Measurements from ENCODE around the gene PTPN23. TPM values are rescaled to one million over a fixed set of nuclear protein-coding genes. Genes with fewer than 3 reads are reported as not detected.

Gene PTPN23
- total and polyA plus RNA-seq, 9 of the 15 experiments (the other 6 are each of a cell fraction or from before 2014, with no cell fraction given), result 0.41 to 58.7 (median 7.2) TPM

- TF ChIP-seq SIRT6 (IDR thresholded peaks at IDR 0.05; ENCODE audit: low read depth, low read length) (no peak), TRIM28 (IDR thresholded peaks at IDR 0.05) (0 out of 2 replicates have a peak, but pooled peaks have one; percentile 18), ZSCAN29 (IDR thresholded peaks at IDR 0.05) (peak; percentile 59; the same call in 1 of the 2 replicates), TGIF2 (CRISPR knock-in tag; IDR thresholded peaks at IDR 0.05) (no peak; the same call in 1 of the 2 replicates), IRF1 (CRISPR knock-in tag; IDR thresholded peaks at IDR 0.05; ENCODE audit: borderline replicate concordance) (no peak; the same call in 1 of the 2 replicates), E2F6 (IDR thresholded peaks at IDR 0.05; ENCODE audit: borderline replicate concordance in 1 of 2, extremely low read depth in 1 of 2, insufficient read depth in 1 of 2, insufficient read length in 1 of 2, low read depth in 1 of 2, low read length in 1 of 2, poor library complexity in 1 of 2, severe bottlenecking in 1 of 2) (peak in 1 of 2 experiments; percentile 55), CHD2 (IDR thresholded peaks at IDR 0.05; ENCODE audit: low read depth, low read length) (no peak), RCOR1 (IDR thresholded peaks at IDR 0.05; ENCODE audit: borderline replicate concordance in 1 of 2, low read depth in 2 of 2, low read length in 2 of 2) (0 out of 4 replicates have a peak, but pooled peaks of 1 of the 2 experiments have one; percentile 3), CTCF (IDR thresholded peaks at IDR 0.05 in 2 of 3, conservative IDR thresholded peaks at IDR 0.05 in 1 of 3; ENCODE audit: insufficient read depth in 2 of 3, low read depth in 1 of 3, low read length in 3 of 3) (peak in 1 of 3 experiments; percentile 9; a peak in 1 of 6 replicates), ZBTB11 (CRISPR knock-in tag; IDR thresholded peaks at IDR 0.05) (peak in 1 of 3 experiments; percentile 3; a peak in 1 of 6 replicates), PCBP1 (IDR thresholded peaks at IDR 0.05; ENCODE audit: low read depth, low read length, poor library complexity, severe bottlenecking) (peak; percentile 19), PHB2 (IDR thresholded peaks at IDR 0.05; ENCODE audit: low read depth) (peak; percentile 36; the same call in 1 of the 2 replicates), ZNF384 (IDR thresholded peaks at IDR 0.05; ENCODE audit: low read depth, low read length) (no peak), TRIM25 (IDR thresholded peaks at IDR 0.05; ENCODE audit: borderline replicate concordance) (peak; percentile 3; the same call in 1 of the 2 replicates), HDGF (IDR thresholded peaks at IDR 0.05) (peak; percentile 32; the same call in 1 of the 2 replicates), ZFPM2 (CRISPR knock-in tag; IDR thresholded peaks at IDR 0.05) (0 out of 2 replicates have a peak, but pooled peaks have one; percentile 2)
These were observed 716 bp downstream of the PTPN23 start (continued) for GRCh38 chr3:47381317-47382157.
